ENCODE data around the gene SLC37A3.
"Not testable (repeated sequence)": the region's sequence is repeated elsewhere in the genome, so short reads cannot be mapped to it uniquely, and the experiment has no call there.

Gene SLC37A3

GRCh38 chr7:140360697-140361229 lies 37.6 kb downstream of the SLC37A3 start:
- no peak for DNase-seq
- in situ Hi-C loops (cut with HindIII; ENCODE audit: low pct_ligation_motif_present, low pct_unique_long_range_greater_than_20kb, low sequenced_read_pairs) = no loop called here

DNA sequence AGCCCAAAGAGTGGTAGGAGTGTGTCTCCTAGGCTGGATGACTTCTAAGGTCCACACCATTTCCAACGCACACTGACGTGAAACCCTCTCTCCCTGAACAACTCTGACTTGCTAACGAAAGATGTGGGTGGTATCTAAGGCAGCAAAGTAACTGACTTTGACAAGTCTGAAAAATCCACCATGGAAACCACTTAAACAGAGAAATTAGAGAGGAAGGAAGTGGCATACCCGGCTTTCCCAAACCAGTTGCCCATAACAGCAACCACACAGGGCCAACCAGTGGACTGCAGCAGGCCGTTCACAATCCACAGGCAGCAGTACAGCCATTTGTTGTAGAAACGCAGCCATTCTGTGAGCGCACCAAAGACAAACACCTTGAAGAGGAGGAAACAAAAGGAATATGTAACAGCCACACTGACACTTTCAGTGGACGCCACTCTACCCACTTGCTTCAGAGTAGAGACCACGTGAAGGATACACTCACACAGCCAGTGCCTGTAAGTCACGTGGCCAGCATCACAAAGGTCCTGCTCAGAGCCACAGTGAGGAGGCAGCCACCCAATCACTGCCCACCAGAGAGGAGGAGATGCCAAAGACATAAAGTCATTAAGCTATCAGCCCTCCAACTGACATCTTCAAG lies 39.8 kb downstream of the SLC37A3 start:
- no peak for DNase-seq
- in situ Hi-C loops (cut with HindIII; ENCODE audit: low pct_ligation_motif_present, low pct_unique_long_range_greater_than_20kb, low sequenced_read_pairs) = no loop called here

DNA sequence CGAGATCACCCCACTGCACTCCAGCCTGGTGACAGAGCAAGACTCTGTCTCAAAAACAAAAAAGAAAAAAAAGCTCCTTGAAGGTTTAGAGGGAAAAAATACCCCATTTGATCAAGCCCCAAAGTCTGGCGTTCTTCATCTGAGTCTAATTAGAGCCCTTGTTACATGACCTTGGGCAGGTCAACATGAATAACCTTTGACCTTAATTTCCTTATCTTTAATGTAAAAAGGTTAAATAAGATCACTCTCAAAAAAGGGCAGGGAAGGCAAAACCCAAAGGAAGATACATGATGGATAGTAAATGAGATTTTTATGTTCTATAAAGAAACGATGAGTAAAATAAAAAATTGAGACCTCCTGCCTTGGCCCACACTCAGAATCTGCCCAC lies 40.3 kb downstream of the SLC37A3 start:
- in situ Hi-C loops (cut with HindIII; ENCODE audit: low pct_ligation_motif_present, low pct_unique_long_range_greater_than_20kb, low sequenced_read_pairs) = no loop called here
- DNase-seq = no peak

- in situ Hi-C loops (cut with HindIII; ENCODE audit: low pct_ligation_motif_present, low pct_unique_long_range_greater_than_20kb, low sequenced_read_pairs) = no loop called here
- DNase-seq = no peak
Measured at GRCh38 chr7:140350056-140350455, 48.3 kb downstream of the SLC37A3 start.

- in situ Hi-C loops (cut with HindIII; ENCODE audit: low pct_ligation_motif_present, low pct_unique_long_range_greater_than_20kb, low sequenced_read_pairs) = no loop called here
Measured at GRCh38 chr7:140349144-140349771, 49.1 kb downstream of the SLC37A3 start.

GRCh38 chr7:140348161-140348849 lies 50.0 kb downstream of the SLC37A3 start:
- DNase-seq = no peak
- in situ Hi-C loops (cut with HindIII; ENCODE audit: low pct_ligation_motif_present, low pct_unique_long_range_greater_than_20kb, low sequenced_read_pairs) = no loop called here

More at GRCh38 chr7:140349144-140349771, 49.1 kb downstream of the SLC37A3 start:
- DNase-seq = no peak

DNA sequence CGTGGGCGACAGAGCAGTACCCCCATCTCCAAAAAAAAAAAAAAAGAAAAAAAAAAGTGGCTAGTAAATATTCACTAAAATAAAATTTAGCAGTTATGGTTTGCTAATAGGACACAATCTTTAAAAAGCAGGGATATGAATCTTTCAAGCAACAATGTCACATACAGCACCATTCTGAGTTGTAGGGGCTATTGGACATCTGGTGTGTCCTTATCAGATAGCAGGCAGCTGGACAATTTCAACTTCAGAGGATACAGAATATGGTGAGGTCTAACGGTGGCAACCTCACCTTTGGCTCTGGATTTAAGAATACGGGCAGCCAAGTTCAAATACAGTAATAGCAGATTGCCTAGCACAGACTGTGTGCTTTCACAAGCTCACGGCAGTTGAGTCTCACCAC lies 51.1 kb downstream of the SLC37A3 start:
- in situ Hi-C loops (cut with HindIII; ENCODE audit: low pct_ligation_motif_present, low pct_unique_long_range_greater_than_20kb, low sequenced_read_pairs) = no loop called here
- DNase-seq = no peak

- in situ Hi-C loops (cut with HindIII; ENCODE audit: low pct_ligation_motif_present, low pct_unique_long_range_greater_than_20kb, low sequenced_read_pairs) = no loop called here
- DNase-seq = no peak
Measured at GRCh38 chr7:140345426-140345825, 52.9 kb downstream of the SLC37A3 start.

- DNase-seq = peak; percentile 28
- in situ Hi-C loops (cut with HindIII; ENCODE audit: low pct_ligation_motif_present, low pct_unique_long_range_greater_than_20kb, low sequenced_read_pairs) = no loop called here
Measured at GRCh38 chr7:140342727-140343514, 55.4 kb downstream of the SLC37A3 start.

- DNase-seq; in situ Hi-C loops (cut with HindIII; ENCODE audit: low pct_ligation_motif_present, low pct_unique_long_range_greater_than_20kb, low sequenced_read_pairs): not testable (repeated sequence)
Measured at GRCh38 chr7:140338959-140339358, 59.4 kb downstream of the SLC37A3 start.

- no peak for DNase-seq
- in situ Hi-C loops (cut with HindIII; ENCODE audit: low pct_ligation_motif_present, low pct_unique_long_range_greater_than_20kb, low sequenced_read_pairs) = no loop called here
Measured at GRCh38 chr7:140334341-140335057, 63.8 kb downstream of the SLC37A3 start.

GRCh38 chr7:140333686-140334085 lies 64.6 kb downstream of the SLC37A3 start:
- DNase-seq = no peak
- in situ Hi-C loops (cut with HindIII; ENCODE audit: low pct_ligation_motif_present, low pct_unique_long_range_greater_than_20kb, low sequenced_read_pairs) = no loop called here

- in situ Hi-C loops (cut with HindIII; ENCODE audit: low pct_ligation_motif_present, low pct_unique_long_range_greater_than_20kb, low sequenced_read_pairs) = no loop called here
- no peak for DNase-seq
Measured at GRCh38 chr7:140333223-140333622, 65.1 kb downstream of the SLC37A3 start.

DNA sequence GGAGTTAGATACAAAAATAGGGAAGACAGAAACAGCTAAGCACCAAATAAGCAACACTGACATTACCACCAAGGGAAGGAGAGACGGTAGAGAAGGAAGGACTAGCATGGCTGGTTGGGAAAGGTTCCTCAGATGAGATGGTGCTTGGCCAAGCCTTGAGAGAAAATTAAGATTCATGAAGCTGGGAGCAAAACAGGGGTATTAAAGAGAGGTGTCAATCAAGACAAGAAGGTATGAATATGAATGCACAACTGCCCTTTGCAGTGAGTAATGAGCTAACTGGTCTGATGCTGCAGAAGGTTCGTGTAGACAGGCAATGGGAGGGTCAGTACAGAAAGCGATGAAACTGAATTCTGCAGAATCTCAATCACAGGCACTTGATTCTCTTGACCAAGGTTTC lies 67.7 kb downstream of the SLC37A3 start:
- in situ Hi-C loops (cut with HindIII; ENCODE audit: low pct_ligation_motif_present, low pct_unique_long_range_greater_than_20kb, low sequenced_read_pairs) = no loop called here

GRCh38 chr7:140330128-140330527 lies 68.2 kb downstream of the SLC37A3 start:
- in situ Hi-C loops (cut with HindIII; ENCODE audit: low pct_ligation_motif_present, low pct_unique_long_range_greater_than_20kb, low sequenced_read_pairs) = no loop called here
- no peak for DNase-seq

More for the DNA sequence above, 67.7 kb downstream of the SLC37A3 start:
- no peak for DNase-seq

DNA sequence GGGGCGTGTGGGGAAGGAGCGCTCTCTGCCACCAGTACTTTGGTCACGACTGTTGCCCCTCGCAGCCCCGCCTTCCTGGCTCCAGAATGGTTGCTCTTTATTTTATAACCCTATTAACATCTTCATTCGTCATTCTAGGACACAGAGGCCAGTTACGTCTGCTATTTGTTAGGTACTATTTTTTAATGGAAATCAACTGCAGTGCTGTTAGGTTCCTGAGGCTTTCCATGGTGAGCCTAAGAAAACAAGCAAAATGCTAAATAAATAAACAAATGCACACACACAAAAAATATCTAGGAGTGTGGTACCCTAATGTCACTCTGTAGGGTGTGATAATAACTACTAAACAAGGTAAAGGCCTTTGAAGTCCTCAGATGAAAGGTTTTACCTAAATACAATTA lies 71.1 kb downstream of the SLC37A3 start:
- DNase-seq = no peak
- in situ Hi-C loops (cut with HindIII; ENCODE audit: low pct_ligation_motif_present, low pct_unique_long_range_greater_than_20kb, low sequenced_read_pairs) = no loop called here

GRCh38 chr7:140326116-140326928 lies 72.0 kb downstream of the SLC37A3 start:
- in situ Hi-C loops (cut with HindIII; ENCODE audit: low pct_ligation_motif_present, low pct_unique_long_range_greater_than_20kb, low sequenced_read_pairs) = no loop called here
- peak; percentile 75 for DNase-seq
